Testis (tissue), 2 donors: ENCODE data around the gene RBBP8NL.

ENCODE experiments used
- CTCF ChIP-seq, 3 experiments: fragments of 450-650 bp in 2 of 3; fragments of 200-600 bp in 1 of 3; sonication (generic) in 1 of 3; IDR thresholded peaks; one replicate each; pipeline ENCODE4 v1.5.1; 2016 to 2019; ENCODE audit warnings: antibody characterized with exemption in 3 of 3, mild to moderate bottlenecking in 2 of 3, moderate library complexity in 1 of 3
- POLR2A ChIP-seq: fragments of 450-650 bp; IDR thresholded peaks from one replicate; pipeline ENCODE4 v1.6.1; 2017; ENCODE audit warnings: antibody characterized with exemption, mild to moderate bottlenecking, moderate library complexity

- TF ChIP-seq CTCF (IDR thresholded peaks at IDR 0.05) (no peak), POLR2A (no peak)
These were observed 55.7 kb downstream of the RBBP8NL start for GRCh38 chr20:62371588-62372041.
